ENCODE data around the gene COL6A2.

GRCh38 chr21:46095814-46096595 lies 1.9 kb upstream of the COL6A2 start:
- TF ChIP-seq EP300 (IDR thresholded peaks at IDR 0.05) (no peak), POLR2AphosphoS5 (IDR thresholded peaks at IDR 0.05) (no peak)
- TF ChIP-seq, protein P1, sequence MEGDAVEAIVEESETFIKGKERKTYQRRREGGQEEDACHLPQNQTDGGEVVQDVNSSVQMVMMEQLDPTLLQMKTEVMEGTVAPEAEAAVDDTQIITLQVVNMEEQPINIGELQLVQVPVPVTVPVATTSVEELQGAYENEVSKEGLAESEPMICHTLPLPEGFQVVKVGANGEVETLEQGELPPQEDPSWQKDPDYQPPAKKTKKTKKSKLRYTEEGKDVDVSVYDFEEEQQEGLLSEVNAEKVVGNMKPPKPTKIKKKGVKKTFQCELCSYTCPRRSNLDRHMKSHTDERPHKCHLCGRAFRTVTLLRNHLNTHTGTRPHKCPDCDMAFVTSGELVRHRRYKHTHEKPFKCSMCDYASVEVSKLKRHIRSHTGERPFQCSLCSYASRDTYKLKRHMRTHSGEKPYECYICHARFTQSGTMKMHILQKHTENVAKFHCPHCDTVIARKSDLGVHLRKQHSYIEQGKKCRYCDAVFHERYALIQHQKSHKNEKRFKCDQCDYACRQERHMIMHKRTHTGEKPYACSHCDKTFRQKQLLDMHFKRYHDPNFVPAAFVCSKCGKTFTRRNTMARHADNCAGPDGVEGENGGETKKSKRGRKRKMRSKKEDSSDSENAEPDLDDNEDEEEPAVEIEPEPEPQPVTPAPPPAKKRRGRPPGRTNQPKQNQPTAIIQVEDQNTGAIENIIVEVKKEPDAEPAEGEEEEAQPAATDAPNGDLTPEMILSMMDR (IDR thresholded peaks at IDR 0.05) = no peak
